HS-5 (cell line): ENCODE data around the gene DPM3.

ENCODE experiments used
- DNase-seq: peaks from one replicate; pipeline ENCODE4 v3.0.0-alpha.2; 2012; ENCODE audit warnings: low read depth

DPM3 gene

DNA sequence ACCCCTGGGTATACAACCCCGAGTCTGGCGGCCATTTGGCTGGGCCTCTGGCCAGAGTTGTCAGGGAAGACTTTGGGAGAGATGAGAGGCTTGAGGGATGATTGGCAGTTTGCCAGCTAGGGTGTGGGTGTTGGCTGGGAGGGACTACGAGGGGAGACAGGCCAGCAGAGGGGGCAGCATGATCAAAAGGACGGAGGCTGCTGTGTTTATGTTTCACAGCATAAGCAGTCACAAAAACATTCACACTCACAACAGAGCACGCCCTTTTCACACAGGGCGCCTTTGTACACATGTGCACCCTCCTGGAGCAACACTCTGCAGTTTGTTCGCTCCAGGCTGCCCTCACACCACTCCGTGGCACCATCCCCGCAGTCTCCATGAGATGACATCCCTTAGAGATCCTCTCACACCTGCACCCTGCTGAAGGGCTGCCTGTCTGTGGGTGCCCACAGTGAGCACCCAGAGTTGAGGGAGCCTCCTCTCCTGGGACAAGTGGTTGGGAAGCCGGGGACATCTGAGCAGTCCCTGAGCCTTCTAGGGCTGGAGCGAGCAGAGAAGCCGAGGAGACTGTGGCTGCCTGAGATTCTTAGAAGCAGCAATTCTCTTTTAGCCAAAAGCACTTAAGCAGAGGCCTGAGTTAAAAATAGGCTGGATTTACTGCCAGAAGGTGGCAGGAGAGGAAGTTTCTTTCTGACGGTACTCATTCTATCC lies 46.3 kb downstream of the DPM3 start:
- DNase-seq = no peak

DNA sequence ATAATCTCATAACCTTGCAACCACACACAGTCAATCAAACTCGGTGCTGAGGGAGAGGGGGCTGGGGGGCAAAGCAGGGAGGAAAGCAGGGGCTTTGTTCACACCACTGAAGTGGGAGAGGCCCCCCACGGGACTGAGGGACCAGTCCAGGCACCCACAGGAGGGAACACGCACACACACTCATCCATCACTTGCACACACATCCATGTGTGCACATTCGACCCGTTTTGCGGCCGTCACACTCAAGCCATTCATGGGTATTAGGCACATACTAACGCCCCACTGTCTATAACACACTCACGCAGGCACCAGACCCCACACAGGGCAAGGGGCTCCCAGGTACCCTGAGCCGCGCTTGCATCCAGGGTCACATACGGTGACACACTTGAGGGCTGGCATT lies 47.7 kb downstream of the DPM3 start:
- no peak for DNase-seq

DNA sequence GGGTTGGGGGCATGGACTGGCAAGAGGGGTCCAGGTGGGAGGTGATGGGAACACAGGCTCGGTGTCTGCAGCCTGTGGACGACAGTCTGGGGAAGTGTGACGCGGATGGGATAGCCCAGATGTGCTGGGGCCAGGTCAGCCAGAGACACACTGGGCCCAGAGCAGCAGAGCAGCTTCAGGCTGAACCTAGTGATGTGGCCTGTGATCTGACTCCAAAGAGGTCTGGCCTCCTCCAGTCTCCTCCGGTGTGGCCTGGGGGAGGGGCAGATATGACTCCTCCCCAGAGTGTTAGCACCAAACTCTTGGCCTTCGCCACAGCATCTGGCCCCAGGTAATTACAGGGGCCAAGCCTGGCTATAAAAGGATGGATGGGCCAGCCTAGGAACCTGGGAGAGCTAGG lies 48.2 kb downstream of the DPM3 start:
- DNase-seq = no peak

DNA sequence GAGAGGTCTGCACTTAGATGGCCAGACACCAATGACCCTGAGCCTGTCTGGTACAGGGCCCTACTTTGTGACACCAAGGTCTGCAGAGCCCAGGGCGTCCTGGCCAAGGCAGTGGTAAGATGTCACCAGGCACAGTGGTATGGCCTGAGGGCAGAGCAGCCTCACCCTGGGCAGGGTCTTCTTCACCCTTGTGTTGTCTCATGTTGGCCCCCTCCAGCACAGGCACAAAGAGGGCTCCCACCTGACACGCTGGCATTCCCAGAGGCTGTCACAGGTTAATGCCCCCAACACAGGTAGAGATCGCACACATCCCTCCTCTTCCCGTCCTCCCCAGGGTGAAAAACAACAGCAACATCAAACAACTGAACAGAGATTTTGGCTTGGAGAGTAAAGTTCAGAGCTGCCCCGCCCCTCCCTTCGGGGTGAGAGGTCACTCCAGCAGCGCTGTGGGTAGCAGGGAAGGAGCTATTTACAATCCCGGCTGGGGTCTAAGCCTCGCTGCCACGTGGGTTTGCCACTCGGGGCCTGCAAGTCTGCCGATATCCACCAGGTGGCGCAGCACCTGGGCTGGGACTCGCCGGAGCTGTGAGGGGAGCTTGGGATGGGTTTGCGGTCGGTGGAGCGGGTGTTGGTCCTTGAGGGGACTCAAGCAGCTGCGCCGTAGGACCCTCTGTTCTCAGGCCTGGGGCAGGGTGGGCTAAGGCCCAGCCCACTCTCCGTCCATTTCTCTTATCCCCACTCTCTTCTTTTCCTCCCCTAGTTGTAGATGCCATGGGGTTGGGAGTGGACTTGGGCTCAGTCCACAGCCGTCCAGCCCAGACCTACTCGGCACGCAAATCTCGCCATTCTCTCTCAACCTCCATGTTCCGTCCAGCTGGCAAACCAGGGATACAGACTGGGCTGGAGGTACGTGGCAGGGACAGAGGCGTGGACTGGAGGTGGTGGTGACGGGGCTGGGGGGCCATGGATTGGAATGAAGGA lies 49.0 kb downstream of the DPM3 start:
- no peak for DNase-seq
